ENCODE data around the gene GPR156.

Gene GPR156

GRCh38 chr3:120239644-120240043 is 45.4 kb downstream of the GPR156 start:
- TF ChIP-seq SIN3A (IDR thresholded peaks at IDR 0.05; ENCODE audit: borderline replicate concordance, insufficient read depth, low read length) = no peak

DNA sequence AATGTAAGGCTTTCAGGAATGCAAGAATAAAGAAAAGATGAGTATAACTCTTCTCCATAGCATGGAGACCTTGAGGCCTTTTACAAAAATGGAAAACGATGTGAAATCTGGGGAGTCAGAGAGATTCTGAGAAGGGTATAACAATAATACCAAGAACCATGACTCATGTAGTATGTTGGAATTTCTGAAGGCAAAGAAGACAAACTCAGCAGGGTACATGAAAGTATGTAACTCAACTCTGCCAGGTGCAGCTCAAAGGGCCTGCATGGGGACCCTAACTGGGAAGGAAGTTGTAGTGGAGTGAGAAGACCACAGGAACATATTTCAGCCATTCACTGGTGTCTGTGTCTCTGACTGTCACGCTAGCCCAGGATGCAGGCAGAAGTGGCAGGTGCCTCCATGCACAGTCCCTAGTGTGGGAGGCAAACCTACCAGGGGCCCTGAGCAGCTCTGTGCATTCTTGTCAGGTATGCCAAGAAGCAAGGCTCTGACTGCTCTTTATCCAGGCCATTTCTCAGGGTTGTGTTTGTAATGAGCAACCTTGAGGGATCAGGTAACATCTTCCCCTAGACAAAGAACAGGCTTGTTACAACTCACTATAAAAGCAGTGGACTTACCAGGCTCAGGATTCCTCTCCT is 57.2 kb downstream of the GPR156 start:
- TF ChIP-seq FOXP2 (optimal IDR thresholded peaks at IDR 0.05; ENCODE audit: borderline replicate concordance, extremely low read depth, extremely low read length, insufficient read depth) (no peak), POLR2AphosphoS5 (IDR thresholded peaks at IDR 0.05; ENCODE audit: low read depth, low read length) (no peak), TAF1 (IDR thresholded peaks at IDR 0.05; ENCODE audit: borderline replicate concordance, insufficient read depth, low read length) (no peak), SIN3A (IDR thresholded peaks at IDR 0.05; ENCODE audit: borderline replicate concordance, insufficient read depth, low read length) (no peak)
- TF ChIP-seq, protein P1, sequence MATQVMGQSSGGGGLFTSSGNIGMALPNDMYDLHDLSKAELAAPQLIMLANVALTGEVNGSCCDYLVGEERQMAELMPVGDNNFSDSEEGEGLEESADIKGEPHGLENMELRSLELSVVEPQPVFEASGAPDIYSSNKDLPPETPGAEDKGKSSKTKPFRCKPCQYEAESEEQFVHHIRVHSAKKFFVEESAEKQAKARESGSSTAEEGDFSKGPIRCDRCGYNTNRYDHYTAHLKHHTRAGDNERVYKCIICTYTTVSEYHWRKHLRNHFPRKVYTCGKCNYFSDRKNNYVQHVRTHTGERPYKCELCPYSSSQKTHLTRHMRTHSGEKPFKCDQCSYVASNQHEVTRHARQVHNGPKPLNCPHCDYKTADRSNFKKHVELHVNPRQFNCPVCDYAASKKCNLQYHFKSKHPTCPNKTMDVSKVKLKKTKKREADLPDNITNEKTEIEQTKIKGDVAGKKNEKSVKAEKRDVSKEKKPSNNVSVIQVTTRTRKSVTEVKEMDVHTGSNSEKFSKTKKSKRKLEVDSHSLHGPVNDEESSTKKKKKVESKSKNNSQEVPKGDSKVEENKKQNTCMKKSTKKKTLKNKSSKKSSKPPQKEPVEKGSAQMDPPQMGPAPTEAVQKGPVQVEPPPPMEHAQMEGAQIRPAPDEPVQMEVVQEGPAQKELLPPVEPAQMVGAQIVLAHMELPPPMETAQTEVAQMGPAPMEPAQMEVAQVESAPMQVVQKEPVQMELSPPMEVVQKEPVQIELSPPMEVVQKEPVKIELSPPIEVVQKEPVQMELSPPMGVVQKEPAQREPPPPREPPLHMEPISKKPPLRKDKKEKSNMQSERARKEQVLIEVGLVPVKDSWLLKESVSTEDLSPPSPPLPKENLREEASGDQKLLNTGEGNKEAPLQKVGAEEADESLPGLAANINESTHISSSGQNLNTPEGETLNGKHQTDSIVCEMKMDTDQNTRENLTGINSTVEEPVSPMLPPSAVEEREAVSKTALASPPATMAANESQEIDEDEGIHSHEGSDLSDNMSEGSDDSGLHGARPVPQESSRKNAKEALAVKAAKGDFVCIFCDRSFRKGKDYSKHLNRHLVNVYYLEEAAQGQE (IDR thresholded peaks at IDR 0.05; ENCODE audit: insufficient read depth in 1 of 2, low read depth in 2 of 2, low read length in 2 of 2) = no peak

- TF ChIP-seq SIN3A (IDR thresholded peaks at IDR 0.05; ENCODE audit: borderline replicate concordance, insufficient read depth, low read length) (no peak), FOXP2 (optimal IDR thresholded peaks at IDR 0.05; ENCODE audit: borderline replicate concordance, extremely low read depth, extremely low read length, insufficient read depth) (no peak), POLR2AphosphoS5 (IDR thresholded peaks at IDR 0.05; ENCODE audit: low read depth, low read length) (no peak), TAF1 (IDR thresholded peaks at IDR 0.05; ENCODE audit: borderline replicate concordance, insufficient read depth, low read length) (no peak)
- TF ChIP-seq, protein P1 (IDR thresholded peaks at IDR 0.05; ENCODE audit: insufficient read depth in 1 of 2, low read depth in 2 of 2, low read length in 2 of 2) = no peak
These were observed 60.8 kb downstream of the GPR156 start for GRCh38 chr3:120224237-120224636.

GRCh38 chr3:120218981-120219380 is 66.0 kb downstream of the GPR156 start:
- TF ChIP-seq, protein P1 (IDR thresholded peaks at IDR 0.05; ENCODE audit: insufficient read depth in 1 of 2, low read depth in 2 of 2, low read length in 2 of 2) = no peak
- TF ChIP-seq POLR2AphosphoS5 (IDR thresholded peaks at IDR 0.05; ENCODE audit: low read depth, low read length) (no peak), FOXP2 (optimal IDR thresholded peaks at IDR 0.05; ENCODE audit: borderline replicate concordance, extremely low read depth, extremely low read length, insufficient read depth) (no peak), SIN3A (IDR thresholded peaks at IDR 0.05; ENCODE audit: borderline replicate concordance, insufficient read depth, low read length) (no peak), TAF1 (IDR thresholded peaks at IDR 0.05; ENCODE audit: borderline replicate concordance, insufficient read depth, low read length) (no peak)

- TF ChIP-seq, protein P1 (IDR thresholded peaks at IDR 0.05; ENCODE audit: insufficient read depth in 1 of 2, low read depth in 2 of 2, low read length in 2 of 2) = no peak
- no peak for TF ChIP-seq FOXP2 (optimal IDR thresholded peaks at IDR 0.05; ENCODE audit: borderline replicate concordance, extremely low read depth, extremely low read length, insufficient read depth)
- no peak for TF ChIP-seq TAF1 (IDR thresholded peaks at IDR 0.05; ENCODE audit: borderline replicate concordance, insufficient read depth, low read length)
- TF ChIP-seq SIN3A (IDR thresholded peaks at IDR 0.05; ENCODE audit: borderline replicate concordance, insufficient read depth, low read length) = no peak
- no peak for TF ChIP-seq POLR2AphosphoS5 (IDR thresholded peaks at IDR 0.05; ENCODE audit: low read depth, low read length)
These were observed 70.8 kb downstream of the GPR156 start for GRCh38 chr3:120214176-120214575.
